PC-9 (cell line): ENCODE results near the gene PIK3C2G.

ENCODE experiments used
- CTCF ChIP-seq: fragments of 200-600 bp; sonication (generic); conservative IDR thresholded peaks from 2 replicates; pipeline ENCODE4 v1.6.1; 2017; ENCODE audit warnings: mixed run types, antibody characterized with exemption, mild to moderate bottlenecking, moderate library complexity
- EZH2 ChIP-seq: fragments of 200-600 bp; sonication (generic); IDR thresholded peaks from 2 replicates; pipeline ENCODE4 v1.8.0; 2017; ENCODE audit warnings: antibody characterized with exemption, low read depth

- no peak for TF ChIP-seq CTCF
- TF ChIP-seq EZH2, result no peak
Measured at GRCh38 chr12:18261273-18261672, at the start of gene PIK3C2G.
